ENCODE data around the gene DIAPH2. TPM values are rescaled to one million over a fixed set of nuclear protein-coding genes. Genes with fewer than 3 reads are reported as not detected.

The DIAPH2 gene
- total and polyA plus RNA-seq, 9 donors: 5.2 to 15.8 (median 8.9) TPM

DNA sequence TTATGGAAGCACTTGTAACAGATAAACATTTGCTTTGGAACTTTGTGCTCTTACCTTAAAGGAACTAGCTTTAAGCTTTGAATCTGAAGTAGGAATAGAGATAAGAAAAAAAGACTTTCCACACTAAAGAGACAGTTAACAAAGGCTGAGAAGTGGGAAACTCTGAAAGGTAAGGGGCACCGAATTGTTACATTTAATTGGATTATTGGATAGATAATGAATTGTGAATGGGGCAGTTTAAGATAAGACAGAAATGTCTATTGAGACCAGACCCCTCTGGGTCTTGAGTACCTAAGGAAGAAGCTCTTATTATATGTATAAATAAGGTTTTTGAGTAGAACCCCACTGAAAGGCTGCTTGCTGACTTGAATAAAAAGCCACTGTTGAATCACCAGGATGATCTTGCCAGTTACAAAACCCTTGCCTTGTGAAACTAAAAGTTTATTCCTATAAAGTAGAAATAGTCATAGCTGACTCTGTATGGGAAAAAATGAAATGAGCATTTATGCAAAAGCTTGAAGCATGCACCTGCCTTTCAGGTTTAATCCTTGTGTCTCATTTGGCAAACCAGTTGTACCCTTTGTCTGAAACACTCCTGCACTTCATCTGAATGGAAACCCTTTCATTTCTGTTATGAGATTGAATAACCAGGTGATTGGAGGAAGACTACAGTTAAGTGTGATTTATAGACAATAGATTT is 622.3 kb downstream of the DIAPH2 start:
- DNase-seq: no peak
- Histone ChIP-seq H3K27me3 (ENCODE audit: control insufficient read depth, insufficient read depth, low read length) (no peaks in the 10 kb centered on the region), H3K4me1 (ENCODE audit: control insufficient read depth, insufficient read depth, low read length) (no peaks in the 10 kb centered on the region), H3K9me3 (replicated peaks; ENCODE audit: control insufficient read depth, low read depth, low read length) (no peaks in the 10 kb centered on the region), H3K4me3 (ENCODE audit: low read length) (no peak overlapping the region), H3K36me3 (ENCODE audit: control insufficient read depth, insufficient read depth, low read length) (no peaks in the 10 kb centered on the region), H3K27ac (ENCODE audit: low read length) (no peak overlapping the region)
- no CpG with 5 or more reads among the region's 1 CpG for WGBS (ENCODE audit: insufficient coverage)

GRCh38 chrX:97308171-97308570 is 623.5 kb downstream of the DIAPH2 start:
- H3K27ac ChIP-seq (ENCODE audit: low read length): no peak overlapping the region
- no peaks in the 10 kb centered on the region for H3K27me3 ChIP-seq (ENCODE audit: control insufficient read depth, insufficient read depth, low read length)
- 89% methylated on average over 3 of the region's 4 CpGs for WGBS (ENCODE audit: insufficient coverage)
- no peak overlapping the region for H3K4me3 ChIP-seq (ENCODE audit: low read length)
- no peaks in the 10 kb centered on the region for H3K9me3 ChIP-seq (replicated peaks; ENCODE audit: control insufficient read depth, low read depth, low read length)
- DNase-seq: no peak
- no peaks in the 10 kb centered on the region for H3K4me1 ChIP-seq (ENCODE audit: control insufficient read depth, insufficient read depth, low read length)
- H3K36me3 ChIP-seq (ENCODE audit: control insufficient read depth, insufficient read depth, low read length): no peaks in the 10 kb centered on the region

GRCh38 chrX:97309487-97310116 is 625.0 kb downstream of the DIAPH2 start:
- Histone ChIP-seq H3K27me3 (ENCODE audit: control insufficient read depth, insufficient read depth, low read length) (no peaks in the 10 kb centered on the region), H3K4me1 (ENCODE audit: control insufficient read depth, insufficient read depth, low read length) (no peaks in the 10 kb centered on the region), H3K9me3 (replicated peaks; ENCODE audit: control insufficient read depth, low read depth, low read length) (no peaks in the 10 kb centered on the region), H3K36me3 (ENCODE audit: control insufficient read depth, insufficient read depth, low read length) (no peaks in the 10 kb centered on the region), H3K27ac (ENCODE audit: low read length) (no peak overlapping the region), H3K4me3 (ENCODE audit: low read length) (no peak overlapping the region)
- no CpG with 5 or more reads among the region's 2 CpGs for WGBS (ENCODE audit: insufficient coverage)
- DNase-seq: no peak

DNA sequence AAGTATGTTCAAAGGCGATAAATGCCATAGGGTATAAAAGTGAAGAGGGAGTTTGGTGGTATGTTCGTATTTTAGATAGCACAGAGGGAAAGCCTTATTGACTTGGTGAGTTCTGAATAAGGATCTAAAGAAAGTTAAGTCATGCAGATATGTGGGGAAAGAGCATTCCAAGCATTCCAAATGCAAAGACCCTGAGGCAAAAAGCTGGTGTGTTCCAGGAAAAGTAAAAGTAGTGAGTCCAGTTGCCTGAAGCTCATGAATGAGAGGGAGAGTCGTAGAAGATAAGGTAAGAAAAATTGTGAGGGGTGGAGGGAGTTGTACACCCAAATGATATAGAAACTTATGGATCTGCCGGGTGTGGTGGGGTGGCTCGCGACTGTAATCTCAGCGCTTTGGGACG is 625.7 kb downstream of the DIAPH2 start:
- WGBS (ENCODE audit: insufficient coverage): 43% methylated on average over 5 of the region's 8 CpGs
- no peak for DNase-seq
- no peaks in the 10 kb centered on the region for H3K36me3 ChIP-seq (ENCODE audit: control insufficient read depth, insufficient read depth, low read length)
- no peaks in the 10 kb centered on the region for H3K9me3 ChIP-seq (replicated peaks; ENCODE audit: control insufficient read depth, low read depth, low read length)
- no peaks in the 10 kb centered on the region for H3K27me3 ChIP-seq (ENCODE audit: control insufficient read depth, insufficient read depth, low read length)
- H3K4me1 ChIP-seq (ENCODE audit: control insufficient read depth, insufficient read depth, low read length): no peaks in the 10 kb centered on the region
- no peak overlapping the region for H3K27ac ChIP-seq (ENCODE audit: low read length)
- no peak overlapping the region for H3K4me3 ChIP-seq (ENCODE audit: low read length)

DNA sequence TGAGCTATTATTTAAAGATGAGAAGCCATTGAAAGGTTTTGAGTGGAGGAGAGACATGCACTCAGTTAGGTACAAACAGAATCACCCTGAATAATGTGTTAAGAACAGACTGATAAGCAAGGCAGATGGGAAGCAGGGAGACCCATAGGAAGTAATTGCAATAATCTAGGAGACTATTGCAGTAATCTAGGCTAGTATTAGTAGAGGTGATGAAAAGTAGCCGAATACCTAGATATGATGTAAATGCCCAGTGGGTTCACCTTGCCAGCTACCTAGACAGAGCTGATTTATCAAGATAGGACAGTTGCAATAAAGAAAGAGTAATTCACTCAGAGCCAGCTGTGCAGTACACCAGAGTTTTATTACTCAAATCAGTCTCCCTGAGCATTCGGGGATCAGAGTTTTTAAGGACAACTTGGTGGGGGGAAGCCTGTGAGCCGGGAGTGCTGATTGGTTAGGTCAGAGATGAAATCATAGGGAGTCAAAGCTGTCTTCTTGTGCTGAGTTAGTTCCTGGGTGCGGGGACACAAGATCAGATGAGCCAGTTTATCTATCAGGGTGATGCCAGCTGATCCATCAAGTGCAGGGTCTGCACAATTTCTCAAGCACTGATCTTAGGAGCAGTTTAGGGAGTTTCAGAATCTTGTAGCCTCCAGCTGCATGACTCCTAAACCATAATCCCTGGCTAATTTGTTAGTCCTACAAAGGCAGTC is 626.6 kb downstream of the DIAPH2 start:
- Histone ChIP-seq H3K27me3 (ENCODE audit: control insufficient read depth, insufficient read depth, low read length) (no peaks in the 10 kb centered on the region), H3K9me3 (replicated peaks; ENCODE audit: control insufficient read depth, low read depth, low read length) (no peaks in the 10 kb centered on the region), H3K27ac (ENCODE audit: low read length) (no peak overlapping the region), H3K4me3 (ENCODE audit: low read length) (no peak overlapping the region), H3K4me1 (ENCODE audit: control insufficient read depth, insufficient read depth, low read length) (no peaks in the 10 kb centered on the region), H3K36me3 (ENCODE audit: control insufficient read depth, insufficient read depth, low read length) (no peaks in the 10 kb centered on the region)
- DNase-seq: no peak
- WGBS (ENCODE audit: insufficient coverage): 55% methylated on average over 2 of the region's 4 CpGs

- no peak overlapping the region for H3K27ac ChIP-seq (ENCODE audit: low read length)
- no peaks in the 10 kb centered on the region for H3K4me1 ChIP-seq (ENCODE audit: control insufficient read depth, insufficient read depth, low read length)
- H3K36me3 ChIP-seq (ENCODE audit: control insufficient read depth, insufficient read depth, low read length): no peaks in the 10 kb centered on the region
- no peaks in the 10 kb centered on the region for H3K9me3 ChIP-seq (replicated peaks; ENCODE audit: control insufficient read depth, low read depth, low read length)
- no CpG with 5 or more reads among the region's 1 CpG for WGBS (ENCODE audit: insufficient coverage)
- no peak for DNase-seq
- no peaks in the 10 kb centered on the region for H3K27me3 ChIP-seq (ENCODE audit: control insufficient read depth, insufficient read depth, low read length)
- no peak overlapping the region for H3K4me3 ChIP-seq (ENCODE audit: low read length)
Observed at GRCh38 chrX:97314345-97314744, 629.7 kb downstream of the DIAPH2 start.

DNA sequence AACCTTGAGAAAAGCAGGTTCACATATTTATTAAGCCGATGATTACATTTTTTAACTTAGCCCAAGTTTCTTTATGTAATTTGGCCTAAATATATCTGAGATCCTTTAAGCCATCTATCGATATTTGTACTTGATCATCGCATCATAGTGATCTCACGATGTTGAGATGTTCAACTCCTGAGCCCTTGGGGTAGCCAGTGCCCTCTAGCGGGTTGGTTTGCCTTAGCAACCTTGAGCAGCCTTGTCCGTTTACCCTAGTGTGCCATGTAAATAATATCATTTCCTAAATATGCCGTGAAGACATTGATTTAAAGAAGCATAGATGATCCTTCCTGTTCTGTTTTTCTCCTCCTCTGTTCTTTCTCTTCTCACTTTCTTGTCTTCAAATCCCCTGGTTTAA is 631.3 kb downstream of the DIAPH2 start:
- 85% methylated on average over 3 of the region's 7 CpGs for WGBS (ENCODE audit: insufficient coverage)
- Histone ChIP-seq H3K27ac (ENCODE audit: low read length) (no peak overlapping the region), H3K27me3 (ENCODE audit: control insufficient read depth, insufficient read depth, low read length) (no peaks in the 10 kb centered on the region)

DNA sequence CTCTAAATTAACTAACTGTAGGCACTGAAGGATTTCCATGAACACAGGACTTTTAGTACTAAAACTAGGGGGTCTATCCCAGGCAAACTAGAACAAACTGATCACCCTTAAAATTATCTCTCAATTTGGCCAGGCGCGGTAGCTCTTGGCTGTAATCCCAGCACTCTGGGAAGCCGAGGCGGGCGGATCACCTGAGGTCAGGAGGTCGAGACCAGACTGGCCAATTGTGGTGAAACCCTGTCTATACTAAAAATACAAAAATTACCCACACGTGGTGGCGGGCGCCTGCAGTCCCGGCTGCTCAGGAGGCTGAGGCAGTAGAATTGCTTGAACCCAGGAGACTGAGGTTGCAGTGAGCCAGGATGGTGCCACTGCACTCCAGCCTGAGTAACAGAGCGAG is 635.7 kb downstream of the DIAPH2 start:
- 80% methylated on average over 2 of the region's 11 CpGs for WGBS (ENCODE audit: insufficient coverage)
- no peak overlapping the region for H3K27ac ChIP-seq (ENCODE audit: low read length)
- no peaks in the 10 kb centered on the region for H3K27me3 ChIP-seq (ENCODE audit: control insufficient read depth, insufficient read depth, low read length)
- H3K9me3 ChIP-seq (replicated peaks; ENCODE audit: control insufficient read depth, low read depth, low read length): no peaks in the 10 kb centered on the region
- no peaks in the 10 kb centered on the region for H3K36me3 ChIP-seq (ENCODE audit: control insufficient read depth, insufficient read depth, low read length)
- H3K4me1 ChIP-seq (ENCODE audit: control insufficient read depth, insufficient read depth, low read length): no peaks in the 10 kb centered on the region
- no peak for DNase-seq
- H3K4me3 ChIP-seq (ENCODE audit: low read length): no peak overlapping the region

More for the DNA sequence above, 631.3 kb downstream of the DIAPH2 start:
- H3K9me3 ChIP-seq (replicated peaks; ENCODE audit: control insufficient read depth, low read depth, low read length): no peaks in the 10 kb centered on the region
- DNase-seq: no peak
- H3K36me3 ChIP-seq (ENCODE audit: control insufficient read depth, insufficient read depth, low read length): no peaks in the 10 kb centered on the region
- H3K4me3 ChIP-seq (ENCODE audit: low read length): no peak overlapping the region
- H3K4me1 ChIP-seq (ENCODE audit: control insufficient read depth, insufficient read depth, low read length): no peaks in the 10 kb centered on the region

- H3K36me3 ChIP-seq (ENCODE audit: control insufficient read depth, insufficient read depth, low read length): no peaks in the 10 kb centered on the region
- H3K4me1 ChIP-seq (ENCODE audit: control insufficient read depth, insufficient read depth, low read length): no peaks in the 10 kb centered on the region
- H3K27me3 ChIP-seq (ENCODE audit: control insufficient read depth, insufficient read depth, low read length): no peaks in the 10 kb centered on the region
- no peak for DNase-seq
- H3K4me3 ChIP-seq (ENCODE audit: low read length): no peak overlapping the region
- H3K9me3 ChIP-seq (replicated peaks; ENCODE audit: control insufficient read depth, low read depth, low read length): no peaks in the 10 kb centered on the region
- H3K27ac ChIP-seq (ENCODE audit: low read length): no peak overlapping the region
Observed at GRCh38 chrX:97322401-97322800, 637.8 kb downstream of the DIAPH2 start.

DNA sequence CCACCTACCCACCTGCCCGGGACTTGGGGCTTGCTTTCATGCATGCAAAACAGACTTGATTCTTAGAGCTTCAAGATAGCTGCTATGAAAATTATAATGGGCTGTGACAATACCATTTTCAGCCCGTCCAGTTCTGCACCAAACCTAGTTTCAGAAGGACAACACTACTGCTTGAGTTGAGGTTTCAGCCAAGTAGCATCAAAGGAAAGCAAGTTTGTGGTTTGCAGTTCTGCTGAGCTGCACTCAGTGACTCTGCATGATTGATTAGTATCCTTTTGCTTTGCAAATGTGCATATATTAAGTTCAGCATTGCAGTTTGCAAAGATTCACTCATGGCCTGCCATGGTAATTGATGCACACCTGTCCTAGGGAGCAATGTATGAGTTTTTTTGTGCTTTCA is 641.8 kb downstream of the DIAPH2 start:
- H3K36me3 ChIP-seq (ENCODE audit: control insufficient read depth, insufficient read depth, low read length): no peaks in the 10 kb centered on the region
- no peaks in the 10 kb centered on the region for H3K9me3 ChIP-seq (replicated peaks; ENCODE audit: control insufficient read depth, low read depth, low read length)
- H3K4me3 ChIP-seq (ENCODE audit: low read length): no peak overlapping the region
- WGBS (ENCODE audit: insufficient coverage): no CpG with 5 or more reads among the region's 2 CpGs
- no peak overlapping the region for H3K27ac ChIP-seq (ENCODE audit: low read length)
- H3K4me1 ChIP-seq (ENCODE audit: control insufficient read depth, insufficient read depth, low read length): no peaks in the 10 kb centered on the region
- H3K27me3 ChIP-seq (ENCODE audit: control insufficient read depth, insufficient read depth, low read length): no peaks in the 10 kb centered on the region
- DNase-seq: no peak
